Lower lobe of right lung (tissue), 2 donors: ENCODE data around the gene LHFPL4. TPM values are rescaled to one million over a fixed set of nuclear protein-coding genes. Genes with fewer than 3 reads are reported as not detected.

Source experiments
- ATAC-seq, 2 donors: fragments of 200-7000 bp; cut with Tn5 transposase; one replicate each; pipeline ENCODE4 v1.9.1; 2020 to 2022; ENCODE audit warnings: mild to moderate bottlenecking in 2 of 2, moderate library complexity in 2 of 2
- DNase-seq: peaks from one replicate; pipeline ENCODE4 v3.0.0-alpha.2; 2020
- H3K27ac ChIP-seq: fragments of 200-600 bp; one replicate; pipeline ENCODE4 v1.8.0; 2022
- H3K27me3 ChIP-seq: fragments of 200-600 bp; one replicate; pipeline ENCODE4 v1.8.0; 2022; ENCODE audit warnings: low read depth
- H3K36me3 ChIP-seq: fragments of 200-600 bp; one replicate; pipeline ENCODE4 v1.8.0; 2022; ENCODE audit warnings: mild to moderate bottlenecking
- H3K4me1 ChIP-seq: fragments of 200-600 bp; one replicate; pipeline ENCODE4 v1.8.0; 2022
- H3K4me3 ChIP-seq: fragments of 200-600 bp; one replicate; pipeline ENCODE4 v1.8.0; 2022; ENCODE audit warnings: mild to moderate bottlenecking
- H3K9me3 ChIP-seq: fragments of 200-600 bp; one replicate; pipeline ENCODE4 v1.8.0; 2022
- intact Hi-C: fragments of 100-400 bp; cut with DNase I; formaldehyde crosslinking; loops from one replicate; pipeline ENCODE4 v1.11.0; 2022
- total RNA-seq: library from RNA; stranded (reverse); fragmentation: NEBNext Ultra II Directional; extraction: Animal tissue kit (Norgen Biotek cat#: 25700); gene quantifications from one replicate; pipeline ENCODE4 v1.2.1, GENCODE V29; 2021
- TF ChIP-seq, protein P1 (sequence below): fragments of 200-600 bp; IDR thresholded peaks from one replicate; pipeline ENCODE4 v1.8.0; 2022; ENCODE audit warnings: antibody characterized with exemption, mild to moderate bottlenecking
- donor health status: DM: no; HTN: yes; CAD: no; lungs with severe emphysema.

Gene LHFPL4
- total RNA-seq, 1 donor from 2014 or later: not detected

DNA sequence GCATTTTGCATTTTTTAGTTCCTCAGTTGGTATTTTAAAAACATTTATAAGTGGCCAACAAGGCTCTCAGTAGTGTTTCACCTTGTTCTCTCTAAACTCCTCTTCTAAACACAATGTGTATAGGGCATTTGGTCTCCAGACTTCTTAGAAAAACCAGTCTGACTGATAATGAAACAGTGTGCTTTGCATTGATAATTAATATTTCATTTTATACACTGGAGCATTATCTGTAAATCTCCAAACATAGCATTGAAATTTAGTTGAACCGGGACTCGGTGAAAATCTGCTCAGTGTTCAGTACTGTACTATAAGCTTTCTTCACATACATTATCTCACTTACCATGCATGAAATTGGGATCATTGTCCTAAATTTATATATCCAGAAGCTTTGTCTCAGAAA lies 102.6 kb downstream of the LHFPL4 start:
- DNase-seq: no peak
- no peak overlapping the region for H3K27ac ChIP-seq
- intact Hi-C loops: no loop called here
- H3K9me3 ChIP-seq: no peaks in the 10 kb centered on the region
- H3K4me3 ChIP-seq: no peak overlapping the region
- TF ChIP-seq, protein P1, sequence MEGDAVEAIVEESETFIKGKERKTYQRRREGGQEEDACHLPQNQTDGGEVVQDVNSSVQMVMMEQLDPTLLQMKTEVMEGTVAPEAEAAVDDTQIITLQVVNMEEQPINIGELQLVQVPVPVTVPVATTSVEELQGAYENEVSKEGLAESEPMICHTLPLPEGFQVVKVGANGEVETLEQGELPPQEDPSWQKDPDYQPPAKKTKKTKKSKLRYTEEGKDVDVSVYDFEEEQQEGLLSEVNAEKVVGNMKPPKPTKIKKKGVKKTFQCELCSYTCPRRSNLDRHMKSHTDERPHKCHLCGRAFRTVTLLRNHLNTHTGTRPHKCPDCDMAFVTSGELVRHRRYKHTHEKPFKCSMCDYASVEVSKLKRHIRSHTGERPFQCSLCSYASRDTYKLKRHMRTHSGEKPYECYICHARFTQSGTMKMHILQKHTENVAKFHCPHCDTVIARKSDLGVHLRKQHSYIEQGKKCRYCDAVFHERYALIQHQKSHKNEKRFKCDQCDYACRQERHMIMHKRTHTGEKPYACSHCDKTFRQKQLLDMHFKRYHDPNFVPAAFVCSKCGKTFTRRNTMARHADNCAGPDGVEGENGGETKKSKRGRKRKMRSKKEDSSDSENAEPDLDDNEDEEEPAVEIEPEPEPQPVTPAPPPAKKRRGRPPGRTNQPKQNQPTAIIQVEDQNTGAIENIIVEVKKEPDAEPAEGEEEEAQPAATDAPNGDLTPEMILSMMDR: no peak
- H3K36me3 ChIP-seq: peaks cover 100% of the 10 kb centered on the region
- H3K4me1 ChIP-seq: no peaks in the 10 kb centered on the region
- H3K27me3 ChIP-seq: no peaks in the 10 kb centered on the region
- no peak for ATAC-seq

DNA sequence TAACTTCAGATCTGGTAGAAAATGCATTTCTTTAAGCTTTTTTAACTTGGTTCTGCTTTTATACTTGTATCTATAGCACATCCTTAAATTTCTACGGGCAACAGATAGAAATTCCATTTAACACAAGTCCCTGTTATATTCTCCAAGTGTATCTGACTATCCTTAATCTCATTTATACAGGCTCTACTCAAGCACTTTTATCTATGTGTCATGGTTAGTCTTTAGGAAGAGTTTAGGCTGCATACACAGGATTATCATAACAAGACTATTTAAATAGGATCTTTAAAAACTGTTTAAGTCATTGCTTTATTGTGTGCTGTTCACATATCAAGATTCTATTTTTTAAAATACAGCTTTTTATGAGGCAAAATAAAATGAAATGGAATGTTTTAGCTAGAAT lies 103.5 kb downstream of the LHFPL4 start:
- DNase-seq (no peak), ATAC-seq (no peak)
- Histone ChIP-seq H3K36me3 (peaks cover 100% of the 10 kb centered on the region), H3K4me3 (no peak overlapping the region), H3K4me1 (no peaks in the 10 kb centered on the region), H3K27me3 (no peaks in the 10 kb centered on the region), H3K27ac (no peak overlapping the region), H3K9me3 (no peaks in the 10 kb centered on the region)
- TF ChIP-seq, protein P1: no peak
- intact Hi-C loops: no loop called here

DNA sequence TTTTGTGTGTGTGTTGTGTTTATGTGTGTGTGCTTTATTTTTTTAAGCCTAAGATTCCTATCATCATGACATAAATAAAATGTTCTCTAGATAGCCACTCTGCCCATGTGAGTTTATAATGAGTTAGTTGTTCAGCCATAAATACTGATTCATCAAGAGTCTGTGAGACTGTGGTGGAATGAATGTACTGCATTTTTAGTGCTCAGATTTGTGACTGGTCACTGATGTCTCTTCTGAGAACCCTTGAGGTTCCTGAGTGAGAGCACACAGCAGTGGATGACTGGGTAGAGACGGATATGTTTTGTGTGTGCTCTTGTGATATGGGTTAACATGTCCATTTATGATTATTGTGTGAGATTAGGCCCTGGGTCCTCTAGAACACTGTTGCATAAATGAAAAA lies 105.0 kb downstream of the LHFPL4 start:
- TF ChIP-seq, protein P1: no peak
- intact Hi-C loops: no loop called here
- Histone ChIP-seq H3K27me3 (no peaks in the 10 kb centered on the region), H3K9me3 (no peaks in the 10 kb centered on the region), H3K4me1 (no peaks in the 10 kb centered on the region), H3K36me3 (peaks cover 100% of the 10 kb centered on the region), H3K27ac (no peak overlapping the region), H3K4me3 (no peak overlapping the region)
- ATAC-seq: no peak
- DNase-seq: no peak

Other genes with a start within 250 kb of the LHFPL4 start
- gene THUMPD3, start 190.8 kb downstream of the LHFPL4 start, total RNA-seq: 29.2 TPM
- 116 TPM for gene SETD5, start 156.2 kb downstream of the LHFPL4 start, total RNA-seq
- gene MTMR14, start 95.7 kb upstream of the LHFPL4 start, total RNA-seq: 61.0 TPM
- gene CPNE9, start 150.0 kb upstream of the LHFPL4 start, total RNA-seq: 0.44 TPM
- gene BRPF1, start 177.9 kb upstream of the LHFPL4 start, total RNA-seq: 22.3 TPM
- gene OGG1, start 196.1 kb upstream of the LHFPL4 start, total RNA-seq: 21.5 TPM
- 30.8 TPM for gene CAMK1, start 216.1 kb upstream of the LHFPL4 start, total RNA-seq
- gene TADA3, start 238.7 kb upstream of the LHFPL4 start, total RNA-seq: 53.8 TPM
- 170 TPM for gene ARPC4, start 239.3 kb upstream of the LHFPL4 start, total RNA-seq